Parathyroid adenoma (tissue), 2 donors: ENCODE data around the gene POLD4.

Experiments used
- H2AFZ ChIP-seq: fragments of 300-600 bp; sonication (generic); one replicate; pipeline ENCODE4 v1.7.0; 2017; ENCODE audit warnings: antibody characterized with exemption, mild to moderate bottlenecking
- H3K27ac ChIP-seq: fragments of 300-600 bp; sonication (generic); one replicate; pipeline ENCODE4 v1.7.0; 2017
- H3K27me3 ChIP-seq: fragments of 300-600 bp; sonication (generic); one replicate; pipeline ENCODE4 v1.7.0; 2017; ENCODE audit warnings: low read length; ENCODE audit not compliant: control insufficient read depth, insufficient read depth
- H3K36me3 ChIP-seq: fragments of 300-600 bp; sonication (generic); one replicate; pipeline ENCODE4 v1.7.0; 2017; ENCODE audit warnings: low read length; ENCODE audit not compliant: control insufficient read depth, insufficient read depth
- H3K4me1 ChIP-seq: fragments of 300-600 bp; sonication (generic); one replicate; pipeline ENCODE4 v1.7.0; 2017; ENCODE audit warnings: control low read depth
- H3K4me2 ChIP-seq: fragments of 300-600 bp; sonication (generic); one replicate; pipeline ENCODE4 v1.7.0; 2017; ENCODE audit warnings: low read length
- H3K4me3 ChIP-seq: fragments of 300-600 bp; sonication (generic); one replicate; pipeline ENCODE4 v1.7.0; 2017; ENCODE audit warnings: low read depth, low read length
- H3K79me2 ChIP-seq: fragments of 300-600 bp; sonication (generic); one replicate; pipeline ENCODE4 v1.7.0; 2017; ENCODE audit warnings: control low read depth
- H3K9ac ChIP-seq: fragments of 300-600 bp; sonication (generic); one replicate; pipeline ENCODE4 v1.7.0; 2017; ENCODE audit warnings: mild to moderate bottlenecking
- H3K9me3 ChIP-seq: fragments of 300-600 bp; sonication (generic); one replicate; pipeline ENCODE4 v1.7.0; 2017; ENCODE audit warnings: low read length; ENCODE audit not compliant: control insufficient read depth
- TF ChIP-seq, protein P1 (sequence below): fragments of 300-600 bp; sonication (generic); IDR thresholded peaks from one replicate; pipeline ENCODE4 v1.7.0; 2017; ENCODE audit warnings: antibody characterized with exemption, mild to moderate bottlenecking
- donor health status: primary hyperparathyroidism.

Gene POLD4

GRCh38 chr11:67368621-67369020 is 15.3 kb upstream of the POLD4 start:
- Histone ChIP-seq H3K27me3 (no peaks in the 10 kb centered on the region), H3K4me1 (no peaks in the 10 kb centered on the region), H3K79me2 (no peaks in the 10 kb centered on the region), H3K9ac (no peak overlapping the region), H3K27ac (no peak overlapping the region), H2AFZ (no peak overlapping the region), H3K36me3 (no peaks in the 10 kb centered on the region), H3K4me3 (no peak overlapping the region), H3K4me2 (no peak overlapping the region), H3K9me3 (no peaks in the 10 kb centered on the region)
- TF ChIP-seq, protein P1, sequence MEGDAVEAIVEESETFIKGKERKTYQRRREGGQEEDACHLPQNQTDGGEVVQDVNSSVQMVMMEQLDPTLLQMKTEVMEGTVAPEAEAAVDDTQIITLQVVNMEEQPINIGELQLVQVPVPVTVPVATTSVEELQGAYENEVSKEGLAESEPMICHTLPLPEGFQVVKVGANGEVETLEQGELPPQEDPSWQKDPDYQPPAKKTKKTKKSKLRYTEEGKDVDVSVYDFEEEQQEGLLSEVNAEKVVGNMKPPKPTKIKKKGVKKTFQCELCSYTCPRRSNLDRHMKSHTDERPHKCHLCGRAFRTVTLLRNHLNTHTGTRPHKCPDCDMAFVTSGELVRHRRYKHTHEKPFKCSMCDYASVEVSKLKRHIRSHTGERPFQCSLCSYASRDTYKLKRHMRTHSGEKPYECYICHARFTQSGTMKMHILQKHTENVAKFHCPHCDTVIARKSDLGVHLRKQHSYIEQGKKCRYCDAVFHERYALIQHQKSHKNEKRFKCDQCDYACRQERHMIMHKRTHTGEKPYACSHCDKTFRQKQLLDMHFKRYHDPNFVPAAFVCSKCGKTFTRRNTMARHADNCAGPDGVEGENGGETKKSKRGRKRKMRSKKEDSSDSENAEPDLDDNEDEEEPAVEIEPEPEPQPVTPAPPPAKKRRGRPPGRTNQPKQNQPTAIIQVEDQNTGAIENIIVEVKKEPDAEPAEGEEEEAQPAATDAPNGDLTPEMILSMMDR = no peak

DNA sequence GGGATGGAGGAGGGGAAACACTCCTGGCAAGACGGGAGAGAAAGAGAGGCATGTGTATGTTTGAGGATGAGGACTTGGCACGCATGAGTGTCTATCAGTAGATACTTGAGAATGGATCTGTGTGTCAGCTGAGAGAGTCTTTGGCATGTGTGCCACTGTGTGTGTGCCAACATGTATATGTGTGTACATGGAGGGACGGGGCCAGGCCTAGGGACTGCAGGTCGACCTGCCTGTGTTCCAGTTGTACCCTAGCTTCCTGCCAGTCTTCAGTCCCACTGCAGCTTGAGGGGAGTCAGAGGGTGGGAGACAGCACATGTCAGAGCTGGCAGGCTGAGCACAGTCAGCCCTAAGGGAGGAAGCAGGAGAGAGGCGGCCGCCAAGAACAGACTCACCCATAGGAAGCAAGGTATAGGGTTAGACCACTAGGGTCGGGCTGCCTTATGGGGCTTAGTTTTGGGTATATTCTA is 14.4 kb upstream of the POLD4 start:
- H3K27ac ChIP-seq = no peak overlapping the region
- no peak overlapping the region for H3K4me2 ChIP-seq
- H2AFZ ChIP-seq = no peak overlapping the region
- H3K36me3 ChIP-seq = no peaks in the 10 kb centered on the region
- H3K27me3 ChIP-seq = no peaks in the 10 kb centered on the region
- no peak overlapping the region for H3K4me3 ChIP-seq
- H3K9ac ChIP-seq = no peak overlapping the region
- H3K9me3 ChIP-seq = no peaks in the 10 kb centered on the region
- no peaks in the 10 kb centered on the region for H3K4me1 ChIP-seq
- TF ChIP-seq, protein P1 = no peak
- H3K79me2 ChIP-seq = no peaks in the 10 kb centered on the region

DNA sequence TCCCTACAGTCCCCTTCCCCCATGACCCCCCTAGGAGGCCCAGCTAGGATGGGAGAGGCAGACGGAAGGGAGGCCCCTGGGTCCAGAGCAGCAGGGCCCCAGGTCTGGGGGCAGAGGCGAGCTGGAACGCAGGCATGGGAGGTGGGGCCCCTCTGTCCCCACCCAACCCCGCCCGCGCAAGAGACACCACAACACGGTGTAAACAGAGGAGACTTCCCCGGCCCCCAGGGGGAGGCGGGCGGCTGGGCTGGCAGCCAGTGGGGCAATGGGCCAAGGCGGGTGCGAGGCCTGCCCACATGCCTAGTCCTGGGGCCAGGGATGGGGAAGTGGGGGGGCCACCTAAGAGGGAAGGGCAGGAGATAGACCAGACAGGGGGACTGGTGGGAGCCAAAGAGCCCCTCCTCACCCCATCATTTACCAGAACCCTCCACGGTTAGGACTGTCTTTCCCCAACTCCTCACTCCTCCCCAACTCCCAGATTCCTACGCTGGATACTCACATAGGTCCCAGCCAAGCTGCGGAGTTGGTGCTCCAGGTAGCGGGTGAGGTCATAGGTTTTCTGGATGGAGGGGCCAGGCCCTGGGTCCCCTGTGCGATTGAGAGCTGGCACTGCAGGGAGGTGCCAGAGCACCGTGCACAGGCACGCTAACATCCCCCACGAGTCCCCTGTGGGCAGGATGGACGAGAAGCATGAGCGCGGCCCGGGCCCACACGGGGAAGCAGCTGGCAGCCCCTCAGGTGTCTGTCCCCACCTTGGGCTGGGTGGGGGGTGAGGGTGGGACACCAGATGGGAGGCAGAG is 13.8 kb upstream of the POLD4 start:
- Histone ChIP-seq H3K4me1 (no peaks in the 10 kb centered on the region), H3K27me3 (no peaks in the 10 kb centered on the region), H3K36me3 (no peaks in the 10 kb centered on the region), H3K79me2 (no peaks in the 10 kb centered on the region), H3K9me3 (no peaks in the 10 kb centered on the region), H3K9ac (no peak overlapping the region), H3K27ac (no peak overlapping the region), H3K4me3 (no peak overlapping the region), H2AFZ (no peak overlapping the region), H3K4me2 (no peak overlapping the region)
- TF ChIP-seq, protein P1 = no peak

GRCh38 chr11:67366546-67366945 is 13.2 kb upstream of the POLD4 start:
- TF ChIP-seq, protein P1 = no peak
- no peak overlapping the region for H2AFZ ChIP-seq
- H3K27ac ChIP-seq = no peak overlapping the region
- no peaks in the 10 kb centered on the region for H3K79me2 ChIP-seq
- H3K9ac ChIP-seq = no peak overlapping the region
- H3K4me2 ChIP-seq = no peak overlapping the region
- no peaks in the 10 kb centered on the region for H3K27me3 ChIP-seq
- H3K36me3 ChIP-seq = no peaks in the 10 kb centered on the region
- no peaks in the 10 kb centered on the region for H3K9me3 ChIP-seq
- H3K4me3 ChIP-seq = no peak overlapping the region
- no peaks in the 10 kb centered on the region for H3K4me1 ChIP-seq
